Panc1 (cell line): Measurements from ENCODE around the gene PCDHGB2. TPM values are rescaled to one million over a fixed set of nuclear protein-coding genes. Genes with fewer than 3 reads are reported as not detected.
"Not testable (repeated sequence)": the region's sequence is repeated elsewhere in the genome, so short reads cannot be mapped to it uniquely, and the experiment has no call there.

Experiments used
- ATAC-seq: fragments of 200-7000 bp; cut with Tn5 transposase; 2 replicates; pipeline ENCODE4 v1.9.1; 2020; ENCODE audit warnings: mild to moderate bottlenecking, moderate library complexity
- BruUV-seq: library from RNA; stranded (reverse); fragments of 400-500 nt; replicated peaks from 2 replicates; lab custom pipeline; 2021; lab: Mats Ljungman, UMichigan
- CTCF ChIA-PET: fragments of 300-600 bp; sonication (Branson Sonifier 250); formaldehyde crosslinking; loops from one replicate; lab custom pipeline; 2022; ENCODE audit warnings: antibody characterized with exemption; lab: Charles Lee
- POLR2A ChIA-PET: fragments of 300-600 bp; sonication (Branson Sonifier 250); formaldehyde crosslinking; loops from one replicate; lab custom pipeline; 2022; ENCODE audit warnings: antibody characterized with exemption; lab: Charles Lee
- DNase-seq: peaks from one replicate; pipeline ENCODE4 v3.0.0-alpha.2; 2010; ENCODE audit warnings: low read depth, low spot score
- H3K27ac ChIP-seq: 2 replicates; pipeline ENCODE4 v1.5.1; 2011; ENCODE audit warnings: mild to moderate bottlenecking, low read length, inconsistent platforms
- H3K27me3 ChIP-seq: fragments of 200-500 bp; sonication (Bioruptor generic); 2 replicates; pipeline ENCODE4 v1.6.0; 2014; ENCODE audit warnings: low read length, inconsistent platforms; ENCODE audit not compliant: control insufficient read depth, insufficient read depth
- H3K36me3 ChIP-seq: fragments of 200-500 bp; sonication (Bioruptor generic); 2 replicates; pipeline ENCODE4 v1.5.1; 2014; ENCODE audit warnings: inconsistent platforms, mild to moderate bottlenecking, low read length, moderate library complexity; ENCODE audit not compliant: control insufficient read depth, insufficient read depth
- H3K4me1 ChIP-seq: 2 replicates; pipeline ENCODE4 v1.5.1; 2011; ENCODE audit warnings: inconsistent platforms, mild to moderate bottlenecking, low read length, moderate library complexity; ENCODE audit not compliant: control insufficient read depth, insufficient read depth
- H3K4me3 ChIP-seq, 2 experiments: 2 replicates each; pipeline ENCODE4 v1.5.1; 2011 to 2012; ENCODE audit warnings: low read depth in 2 of 2, low read length in 2 of 2, mild to moderate bottlenecking in 2 of 2, inconsistent platforms in 1 of 2, moderate library complexity in 1 of 2
- H3K9me3 ChIP-seq: fragments of 200-500 bp; sonication (Bioruptor generic); 2 replicates; pipeline ENCODE4 v1.5.1; 2014; ENCODE audit warnings: low read depth, mild to moderate bottlenecking, inconsistent platforms, low read length, moderate library complexity; ENCODE audit not compliant: control insufficient read depth, insufficient read depth
- CTCF ChIP-seq: fragments of 450-650 bp; IDR thresholded peaks from 2 replicates; pipeline ENCODE4 v1.5.1; 2017; ENCODE audit warnings: mild to moderate bottlenecking
- REST ChIP-seq, 2 experiments: IDR thresholded peaks; 2 replicates each; pipeline ENCODE4 v1.6.1; 2011 to 2012; ENCODE audit warnings: low read depth in 2 of 2, control low read depth in 1 of 2, low read length in 1 of 2, mild to moderate bottlenecking in 1 of 2, moderate library complexity in 1 of 2; ENCODE audit not compliant: insufficient read depth in 1 of 2
- in situ Hi-C: cut with HindIII; loops from 2 replicates; pipeline ENCODE4 v1.10.0; 2016; ENCODE audit warnings: low sequenced_read_pairs, low pct_unique_long_range_greater_than_20kb
- intact Hi-C: fragments of 100-400 bp; cut with micrococcal nuclease; formaldehyde crosslinking; loops from one replicate; pipeline ENCODE4 v1.10.0; 2022; ENCODE audit not compliant: unreplicated experiment
- total RNA-seq: library from RNA; stranded (reverse); gene quantifications from one replicate; pipeline ENCODE4 v1.2.1, GENCODE V29; 2021; ENCODE audit not compliant: unreplicated experiment

PCDHGB2 gene
- total RNA-seq, 1 experiment from 2014 or later, result 5.3 TPM

DNA sequence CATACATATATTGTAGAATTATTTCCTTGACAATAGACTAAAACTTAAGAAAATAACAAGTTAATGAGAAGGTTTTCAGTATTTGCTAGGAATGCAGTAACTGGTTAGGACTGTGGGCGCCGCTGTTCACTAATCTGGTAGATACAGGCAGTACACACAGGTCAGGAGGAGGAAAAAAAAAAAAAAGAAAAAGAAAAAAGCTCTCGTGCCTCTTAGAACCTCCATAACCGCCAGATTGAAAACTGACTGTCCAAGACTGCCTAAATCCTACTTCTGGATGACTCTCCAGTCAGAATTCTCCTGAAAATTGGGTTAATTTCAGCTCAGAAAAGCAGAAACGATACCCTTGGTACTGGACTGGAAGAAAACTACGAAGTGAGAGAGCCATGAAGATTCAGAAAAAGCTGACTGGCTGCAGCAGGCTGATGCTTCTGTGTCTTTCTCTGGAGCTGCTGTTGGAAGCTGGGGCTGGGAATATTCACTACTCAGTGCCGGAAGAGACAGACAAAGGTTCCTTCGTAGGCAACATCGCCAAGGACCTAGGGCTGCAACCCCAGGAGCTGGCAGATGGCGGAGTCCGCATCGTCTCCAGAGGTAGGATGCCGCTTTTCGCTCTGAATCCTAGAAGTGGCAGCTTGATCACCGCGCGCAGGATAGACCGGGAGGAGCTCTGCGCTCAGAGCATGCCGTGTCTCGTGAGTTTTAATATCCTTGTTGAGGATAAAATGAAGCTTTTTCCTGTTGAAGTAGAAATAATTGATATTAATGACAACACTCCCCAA is 29.3 kb upstream of the PCDHGB2 start, which contains the start of gene PCDHGA1:
TSS of gene PCDHGA1 (plus strand) at position 216 of the 782 bp plus-strand sequence.
- Histone ChIP-seq H3K9me3 (peaks cover 6% of the 10 kb centered on the region; the same call in 1 of the 2 replicates), H3K27me3 (no peaks in the 10 kb centered on the region), H3K27ac (peak within 1 kb of the TSS; percentile 78), H3K4me3 (peak within 1 kb of the TSS; percentile 39 to 70), H3K4me1 (no peaks in the 10 kb centered on the region), H3K36me3 (no peaks in the 10 kb centered on the region)
- ATAC-seq, result peak; percentile 39; the same call in 1 of the 2 replicates
- intact Hi-C loops, result no loop called here
- in situ Hi-C loops, result loop anchor here (25.0 kb wide), 1 partner anchor 143 kb away; the partner anchor contains the start of genes PCDHB10, PCDHB11, PCDHB16 and PCDHB8
- POLR2A ChIA-PET, result interaction anchor here (0.7 to 1.2 kb wide), 2 partner anchors 10 to 13 kb away, joined by 4 to 9 read pairs; partner anchors contain the start of genes PCDHGA3 and TAF7
- TF ChIP-seq CTCF, result peak; percentile 77
- TF ChIP-seq REST (IDR thresholded peaks at IDR 0.05; ENCODE audit: insufficient read depth in 1 of 2, low read depth in 2 of 2, low read length in 1 of 2), result no peak
- no peak for DNase-seq
- BruUV-seq, result no TSS peak
- CTCF ChIA-PET, result interaction anchor here (0.6 to 2.0 kb wide), 10 partner anchors 9 to 406 kb away, joined by 3 to 13 read pairs (median 6); partner anchors contain the start of genes PCDHB14, PCDHGA10, PCDHGA2 and PCDHGB7

DNA sequence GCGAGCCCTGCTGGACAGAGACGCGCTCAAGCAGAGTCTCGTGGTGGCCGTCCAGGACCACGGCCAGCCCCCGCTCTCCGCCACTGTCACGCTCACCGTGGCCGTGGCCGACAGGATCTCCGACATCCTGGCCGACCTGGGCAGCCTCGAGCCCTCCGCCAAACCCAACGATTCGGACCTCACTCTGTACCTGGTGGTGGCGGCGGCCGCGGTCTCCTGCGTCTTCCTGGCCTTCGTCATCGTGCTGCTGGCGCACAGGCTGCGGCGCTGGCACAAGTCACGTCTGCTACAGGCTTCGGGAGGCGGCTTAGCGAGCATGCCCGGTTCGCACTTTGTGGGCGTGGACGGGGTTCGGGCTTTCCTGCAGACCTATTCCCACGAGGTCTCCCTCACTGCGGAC is 27.2 kb upstream of the PCDHGB2 start:
- H3K27ac ChIP-seq, H3K4me1 ChIP-seq, H3K4me3 ChIP-seq, BruUV-seq, intact Hi-C loops, DNase-seq, H3K27me3 ChIP-seq, ATAC-seq, POLR2A ChIA-PET, H3K36me3 ChIP-seq: not testable (repeated sequence)
- peaks cover 12% of the 10 kb centered on the region; the same call in 1 of the 2 replicates for H3K9me3 ChIP-seq
- in situ Hi-C loops, result loop anchor here (25.0 kb wide), 1 partner anchor 145 kb away; the partner anchor contains the start of genes PCDHB10, PCDHB11, PCDHB16 and PCDHB8
- CTCF ChIA-PET, result interaction anchor here (0.6 kb wide), 2 partner anchors 180 to 256 kb away, joined by 3 to 4 read pairs; no protein-coding TSS in a partner anchor
